DND-41 (cell line): Measurements from ENCODE around the gene MDM1.

ENCODE experiments used
- EZH2 ChIP-seq: IDR thresholded peaks from 3 replicates; pipeline ENCODE4 v1.6.1; 2012; ENCODE audit warnings: borderline replicate concordance, low read depth, mild to moderate bottlenecking, moderate library complexity, low read length, inconsistent platforms; ENCODE audit not compliant: severe bottlenecking
- TF ChIP-seq, protein P1 (sequence below): IDR thresholded peaks from 2 replicates; pipeline ENCODE4 v1.5.1; 2012; ENCODE audit warnings: borderline replicate concordance, low read length, moderate library complexity, mild to moderate bottlenecking; ENCODE audit not compliant: poor library complexity, severe bottlenecking; ENCODE audit errors: extremely low read depth

DNA sequence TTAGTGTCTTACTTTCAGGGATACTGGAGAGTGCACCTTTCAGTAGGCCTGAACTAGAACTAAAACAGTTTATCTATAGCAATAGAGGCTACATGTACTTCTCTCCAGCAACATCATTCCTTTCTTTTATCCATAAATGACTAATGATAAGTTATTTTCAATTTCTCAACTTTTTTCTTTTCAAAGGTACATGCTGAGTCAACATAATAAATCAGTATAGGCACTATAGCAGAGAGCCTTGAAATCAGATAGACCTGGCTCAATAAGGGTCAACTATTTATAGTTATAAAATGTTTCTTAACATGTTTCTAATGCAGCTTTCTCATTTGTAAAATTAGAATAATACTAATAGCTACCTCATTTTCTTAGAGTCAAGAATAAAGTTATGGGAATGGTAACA is 84.4 kb downstream of the MDM1 start:
- TF ChIP-seq, protein P1, sequence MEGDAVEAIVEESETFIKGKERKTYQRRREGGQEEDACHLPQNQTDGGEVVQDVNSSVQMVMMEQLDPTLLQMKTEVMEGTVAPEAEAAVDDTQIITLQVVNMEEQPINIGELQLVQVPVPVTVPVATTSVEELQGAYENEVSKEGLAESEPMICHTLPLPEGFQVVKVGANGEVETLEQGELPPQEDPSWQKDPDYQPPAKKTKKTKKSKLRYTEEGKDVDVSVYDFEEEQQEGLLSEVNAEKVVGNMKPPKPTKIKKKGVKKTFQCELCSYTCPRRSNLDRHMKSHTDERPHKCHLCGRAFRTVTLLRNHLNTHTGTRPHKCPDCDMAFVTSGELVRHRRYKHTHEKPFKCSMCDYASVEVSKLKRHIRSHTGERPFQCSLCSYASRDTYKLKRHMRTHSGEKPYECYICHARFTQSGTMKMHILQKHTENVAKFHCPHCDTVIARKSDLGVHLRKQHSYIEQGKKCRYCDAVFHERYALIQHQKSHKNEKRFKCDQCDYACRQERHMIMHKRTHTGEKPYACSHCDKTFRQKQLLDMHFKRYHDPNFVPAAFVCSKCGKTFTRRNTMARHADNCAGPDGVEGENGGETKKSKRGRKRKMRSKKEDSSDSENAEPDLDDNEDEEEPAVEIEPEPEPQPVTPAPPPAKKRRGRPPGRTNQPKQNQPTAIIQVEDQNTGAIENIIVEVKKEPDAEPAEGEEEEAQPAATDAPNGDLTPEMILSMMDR: no peak
- TF ChIP-seq EZH2: no peak
